Lung (tissue), 12 donors: ENCODE results near the gene ASPRV1. TPM values are rescaled to one million over a fixed set of nuclear protein-coding genes. Genes with fewer than 3 reads are reported as not detected.

Source experiments
- ATAC-seq: fragments of 200-7000 bp; cut with Tn5 transposase; one replicate; pipeline ENCODE4 v1.9.1; 2020; ENCODE audit warnings: moderate number of reproducible peaks; ENCODE audit not compliant: insufficient read depth, low FRiP score
- DNase-seq, 3 donors: peaks; one replicate each; pipeline ENCODE4 v3.0.0-alpha.2; 2013 to 2017
- H3K27ac ChIP-seq, 2 donors: one replicate each; pipeline ENCODE4 v1.5.1; 2013; ENCODE audit warnings: mild to moderate bottlenecking in 2 of 2, moderate library complexity in 2 of 2, control low read depth in 1 of 2, inconsistent platforms in 1 of 2, low read depth in 1 of 2, low read length in 1 of 2
- H3K27me3 ChIP-seq, 3 donors: one replicate each; pipeline ENCODE4 v1.5.1; 2013; ENCODE audit warnings: low read length in 2 of 3; ENCODE audit not compliant: control insufficient read depth in 3 of 3, insufficient read depth in 3 of 3
- H3K36me3 ChIP-seq, 4 donors: one replicate each; pipeline ENCODE4 v1.5.1; 2013; ENCODE audit warnings: low read length in 4 of 4, mild to moderate bottlenecking in 1 of 4, moderate library complexity in 1 of 4; ENCODE audit not compliant: control insufficient read depth in 4 of 4, insufficient read depth in 4 of 4
- H3K4me1 ChIP-seq, 5 donors: one replicate each; pipeline ENCODE4 v1.5.1; 2013; ENCODE audit warnings: low read length in 5 of 5, mild to moderate bottlenecking in 2 of 5, moderate library complexity in 1 of 5; ENCODE audit not compliant: control insufficient read depth in 5 of 5, insufficient read depth in 5 of 5
- H3K4me3 ChIP-seq: one replicate; pipeline ENCODE4 v1.5.1; 2013; ENCODE audit warnings: mild to moderate bottlenecking, control low read depth, moderate library complexity
- H3K9ac ChIP-seq, 2 donors: one replicate each; pipeline ENCODE4 v1.5.1; 2013; ENCODE audit warnings: low read length in 2 of 2, control low read depth in 1 of 2; ENCODE audit not compliant: insufficient read depth in 1 of 2
- H3K9me3 ChIP-seq, 4 donors: one replicate each; pipeline ENCODE4 v1.5.1; 2013; ENCODE audit warnings: low read length in 3 of 4, mild to moderate bottlenecking in 1 of 4, moderate library complexity in 1 of 4; ENCODE audit not compliant: control insufficient read depth in 4 of 4, insufficient read depth in 3 of 4
- WGBS, 2 donors: extraction: QIAGEN DNeasy Blood & Tissue Kit; methylation state at CpG; one replicate each; pipeline ENCODE4 v1.1.7; 2013; 5-methylcytosine and 5-hydroxymethylcytosine counted together
- polyA plus RNA-seq, 2 donors: library from polyadenylated mRNA; stranded (reverse); fragments of 200-250 nt; gene quantifications; one replicate each; pipeline ENCODE4 v1.2.1, GENCODE V29; 2013
- total RNA-seq, 2 donors: library from RNA; depleted of rRNA in 1 of 2; stranded (reverse); fragments of >200 nt in 1 of 2; gene quantifications; one replicate each; pipeline ENCODE4 v1.2.1, GENCODE V29; 2014 to 2021
- TF ChIP-seq, protein P1 (sequence below): IDR thresholded peaks from 2 replicates; pipeline ENCODE4 v1.5.1; 2012; ENCODE audit warnings: mild to moderate bottlenecking; ENCODE audit errors: control extremely low read depth, extremely low read depth
- donor health status: control.
- donor health status: control.
- donor health status: Bipolar disorder and iron deficiency.
- donor health status: healthy.
- donor health status: DM: yes; HTN: yes; CAD: no.

The ASPRV1 gene
- total and polyA plus RNA-seq, 4 donors, result 0.94 to 2.9 (median 1.2) TPM

DNA sequence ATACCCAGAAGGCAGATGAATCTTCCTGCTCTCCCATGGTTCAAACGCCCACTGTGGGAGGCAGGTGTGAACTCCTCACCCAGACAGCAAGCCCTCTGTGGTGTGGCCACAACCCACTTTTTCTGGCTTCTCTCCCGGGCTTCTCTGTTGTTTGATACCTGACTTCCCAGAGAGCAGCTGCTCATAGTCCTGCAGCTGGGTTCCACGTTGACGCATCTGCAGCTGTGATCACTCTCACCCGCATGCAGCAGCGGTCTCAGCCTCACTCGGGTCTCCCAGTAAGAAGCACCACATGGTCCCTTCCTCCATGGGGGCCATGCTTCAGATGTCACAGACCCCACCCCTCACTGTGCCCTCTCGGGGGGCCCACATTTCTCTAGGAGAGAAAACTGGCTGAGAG is 3.5 kb downstream of the ASPRV1 start:
- H3K27me3 ChIP-seq, result no peaks in the 10 kb centered on the region
- no peak overlapping the region for H3K27ac ChIP-seq
- 62 to 76% methylated on average over 8 of the region's 8 CpGs for WGBS, 2 donors
- H3K36me3 ChIP-seq, result peaks cover 0 to under 1% (median 0%) of the 10 kb centered on the region in 4 donors
- H3K9ac ChIP-seq, result no peak overlapping the region
- no peak overlapping the region for H3K4me3 ChIP-seq
- ATAC-seq (no peak), DNase-seq (no peak)
- H3K4me1 ChIP-seq, result no peaks in the 10 kb centered on the region
- H3K9me3 ChIP-seq, result no peaks in the 10 kb centered on the region
- TF ChIP-seq, protein P1, sequence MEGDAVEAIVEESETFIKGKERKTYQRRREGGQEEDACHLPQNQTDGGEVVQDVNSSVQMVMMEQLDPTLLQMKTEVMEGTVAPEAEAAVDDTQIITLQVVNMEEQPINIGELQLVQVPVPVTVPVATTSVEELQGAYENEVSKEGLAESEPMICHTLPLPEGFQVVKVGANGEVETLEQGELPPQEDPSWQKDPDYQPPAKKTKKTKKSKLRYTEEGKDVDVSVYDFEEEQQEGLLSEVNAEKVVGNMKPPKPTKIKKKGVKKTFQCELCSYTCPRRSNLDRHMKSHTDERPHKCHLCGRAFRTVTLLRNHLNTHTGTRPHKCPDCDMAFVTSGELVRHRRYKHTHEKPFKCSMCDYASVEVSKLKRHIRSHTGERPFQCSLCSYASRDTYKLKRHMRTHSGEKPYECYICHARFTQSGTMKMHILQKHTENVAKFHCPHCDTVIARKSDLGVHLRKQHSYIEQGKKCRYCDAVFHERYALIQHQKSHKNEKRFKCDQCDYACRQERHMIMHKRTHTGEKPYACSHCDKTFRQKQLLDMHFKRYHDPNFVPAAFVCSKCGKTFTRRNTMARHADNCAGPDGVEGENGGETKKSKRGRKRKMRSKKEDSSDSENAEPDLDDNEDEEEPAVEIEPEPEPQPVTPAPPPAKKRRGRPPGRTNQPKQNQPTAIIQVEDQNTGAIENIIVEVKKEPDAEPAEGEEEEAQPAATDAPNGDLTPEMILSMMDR, result no peak

DNA sequence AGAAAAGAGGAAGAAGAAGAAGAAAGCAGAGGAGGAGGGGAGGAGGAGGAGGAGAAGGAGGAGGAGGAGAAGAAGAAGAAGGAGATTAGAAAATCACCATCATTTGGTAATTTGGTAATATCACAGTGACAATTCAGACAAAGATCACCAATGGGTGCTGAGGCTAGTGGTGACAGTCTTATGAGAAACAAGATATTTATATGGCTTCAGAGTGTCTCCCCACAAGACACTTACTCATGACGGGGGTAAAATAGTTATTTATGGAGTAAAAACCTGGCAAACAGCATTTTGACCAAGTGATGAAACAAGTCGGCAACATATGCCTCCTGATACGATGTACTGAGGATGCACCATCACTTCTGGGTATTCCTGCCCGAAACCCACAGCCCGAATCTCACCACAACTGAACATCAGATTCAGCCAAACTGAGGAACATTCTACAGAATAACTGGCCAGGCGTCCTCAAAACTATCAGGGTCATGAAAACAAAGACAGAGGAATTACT is 4.9 kb downstream of the ASPRV1 start:
- Histone ChIP-seq H3K9ac (no peak overlapping the region), H3K27ac (no peak overlapping the region), H3K4me1 (no peaks in the 10 kb centered on the region), H3K36me3 (no peaks in the 10 kb centered on the region), H3K9me3 (no peaks in the 10 kb centered on the region), H3K4me3 (no peak overlapping the region), H3K27me3 (no peaks in the 10 kb centered on the region)
- TF ChIP-seq, protein P1, result no peak
- DNase-seq (no peak), ATAC-seq (no peak)
- WGBS, 2 donors, result 87 to 90% methylated on average over 6 of the region's 6 CpGs

DNA sequence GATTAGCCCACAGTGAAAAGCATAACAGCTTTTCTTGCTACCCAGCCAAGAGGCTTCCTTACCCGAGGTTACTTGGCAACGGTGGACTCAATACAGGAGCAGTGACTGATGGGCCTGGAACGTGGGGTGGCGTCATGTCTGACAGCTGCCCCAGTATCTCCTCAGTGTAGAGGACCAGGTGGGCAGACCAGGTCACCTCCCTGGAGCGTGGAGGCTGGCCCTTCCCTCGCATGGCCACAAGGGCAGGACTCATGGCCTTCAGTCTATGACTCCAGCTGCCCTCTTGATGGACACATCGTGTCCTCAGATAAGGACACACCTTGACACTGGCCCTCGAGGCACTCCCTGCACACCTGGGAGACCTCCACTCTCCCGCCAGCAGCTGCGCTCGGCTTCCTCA is 6.4 kb downstream of the ASPRV1 start:
- no peak overlapping the region for H3K4me3 ChIP-seq
- H3K9ac ChIP-seq, result no peak overlapping the region
- H3K27ac ChIP-seq, result no peak overlapping the region
- no peaks in the 10 kb centered on the region for H3K9me3 ChIP-seq
- no peaks in the 10 kb centered on the region for H3K36me3 ChIP-seq
- ATAC-seq (no peak), DNase-seq (no peak)
- H3K27me3 ChIP-seq, result no peaks in the 10 kb centered on the region
- TF ChIP-seq, protein P1, result no peak
- no peaks in the 10 kb centered on the region for H3K4me1 ChIP-seq
- WGBS, 2 donors, result 86 to 89% methylated on average over 11 of the region's 11 CpGs

DNA sequence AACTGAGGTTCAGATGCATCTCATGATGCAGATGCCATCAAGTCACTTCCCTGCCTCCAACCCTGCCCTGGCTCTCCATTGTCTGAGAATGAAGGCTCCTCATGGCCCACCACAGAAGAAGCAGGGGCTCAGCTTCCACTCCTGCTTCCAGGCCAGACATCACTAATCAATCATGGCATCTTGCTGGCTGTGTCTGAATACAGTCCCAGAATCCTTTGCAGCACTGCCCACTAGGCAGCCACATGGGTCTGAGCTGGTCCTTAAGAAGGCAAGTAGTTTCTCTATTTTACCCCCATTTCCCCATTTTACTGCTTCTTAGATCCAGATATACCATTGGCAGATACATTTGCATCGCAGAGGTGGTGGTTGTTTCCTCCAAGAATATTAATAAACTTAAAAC is 7.3 kb downstream of the ASPRV1 start:
- Histone ChIP-seq H3K27me3 (no peaks in the 10 kb centered on the region), H3K9ac (no peak overlapping the region), H3K4me1 (no peaks in the 10 kb centered on the region), H3K36me3 (no peaks in the 10 kb centered on the region), H3K9me3 (no peaks in the 10 kb centered on the region), H3K27ac (no peak overlapping the region), H3K4me3 (no peak overlapping the region)
- TF ChIP-seq, protein P1, result no peak
- ATAC-seq, result no peak
- no peak for DNase-seq
- 96 to 98% methylated on average over 1 of the region's 1 CpG for WGBS, 2 donors
